ENCODE data around the gene TAL1.

Gene TAL1

GRCh38 chr1:47188791-47189785, 42.9 kb downstream of the TAL1 start:
- DNase-seq (ENCODE audit: low read depth) = no peak

GRCh38 chr1:47187926-47188250, 44.1 kb downstream of the TAL1 start:
- DNase-seq (ENCODE audit: low read depth) = no peak

GRCh38 chr1:47187231-47187925, 44.6 kb downstream of the TAL1 start:
- DNase-seq (ENCODE audit: low read depth) = no peak

GRCh38 chr1:47186267-47187185, 45.5 kb downstream of the TAL1 start:
- DNase-seq (ENCODE audit: low read depth) = no peak

GRCh38 chr1:47184822-47185677, 47.0 kb downstream of the TAL1 start:
- DNase-seq (ENCODE audit: low read depth) = no peak

GRCh38 chr1:47184090-47184821, 47.8 kb downstream of the TAL1 start:
- DNase-seq (ENCODE audit: low read depth) = no peak

- DNase-seq (ENCODE audit: low read depth) = no peak
Observed at GRCh38 chr1:47183308-47184089, 48.5 kb downstream of the TAL1 start.

- DNase-seq (ENCODE audit: low read depth) = no peak
Observed at GRCh38 chr1:47182676-47183235, 49.3 kb downstream of the TAL1 start.

- no peak for DNase-seq (ENCODE audit: low read depth)
Observed at GRCh38 chr1:47181955-47182675, 49.9 kb downstream of the TAL1 start.

- no peak for DNase-seq (ENCODE audit: low read depth)
Observed at GRCh38 chr1:47181095-47181954, 50.7 kb downstream of the TAL1 start.

GRCh38 chr1:47180603-47181094, 51.4 kb downstream of the TAL1 start:
- DNase-seq (ENCODE audit: low read depth) = no peak

GRCh38 chr1:47179988-47180563, 51.9 kb downstream of the TAL1 start:
- no peak for DNase-seq (ENCODE audit: low read depth)

- peak; percentile 84 for DNase-seq (ENCODE audit: low read depth)
Observed at GRCh38 chr1:47179017-47179987, 52.7 kb downstream of the TAL1 start.

GRCh38 chr1:47178654-47179016, 53.4 kb downstream of the TAL1 start:
- DNase-seq (ENCODE audit: low read depth) = no peak

- no peak for DNase-seq (ENCODE audit: low read depth)
Observed at GRCh38 chr1:47178020-47178419, 54.0 kb downstream of the TAL1 start.
